Measurements from ENCODE around the gene FAM149A.

The FAM149A gene

DNA sequence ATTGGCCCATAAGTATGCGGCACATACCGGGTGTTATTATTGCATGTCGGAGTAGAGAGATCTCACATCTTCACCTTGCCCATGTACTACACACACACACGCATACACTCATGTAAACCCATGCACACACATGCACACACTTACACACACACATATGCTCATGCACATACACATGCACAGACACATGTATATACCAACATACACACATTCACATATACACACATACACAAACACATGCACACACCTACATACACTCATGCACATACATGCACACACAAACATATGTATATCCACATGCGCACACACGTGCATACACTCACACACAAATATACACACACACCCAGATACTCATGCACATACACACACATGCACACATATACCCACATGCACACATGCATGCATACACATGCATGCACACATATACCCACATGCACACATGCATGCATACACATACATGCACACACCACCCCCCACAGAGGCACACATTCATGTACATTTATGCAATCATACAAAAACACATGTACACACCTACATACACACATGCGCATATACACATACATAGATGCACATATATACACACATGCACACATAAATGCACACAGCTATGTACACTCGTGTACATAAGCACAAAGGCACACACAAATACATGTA lies 98.1 kb downstream of the FAM149A start:
- DNase-seq (ENCODE audit: low spot score): no peak

DNA sequence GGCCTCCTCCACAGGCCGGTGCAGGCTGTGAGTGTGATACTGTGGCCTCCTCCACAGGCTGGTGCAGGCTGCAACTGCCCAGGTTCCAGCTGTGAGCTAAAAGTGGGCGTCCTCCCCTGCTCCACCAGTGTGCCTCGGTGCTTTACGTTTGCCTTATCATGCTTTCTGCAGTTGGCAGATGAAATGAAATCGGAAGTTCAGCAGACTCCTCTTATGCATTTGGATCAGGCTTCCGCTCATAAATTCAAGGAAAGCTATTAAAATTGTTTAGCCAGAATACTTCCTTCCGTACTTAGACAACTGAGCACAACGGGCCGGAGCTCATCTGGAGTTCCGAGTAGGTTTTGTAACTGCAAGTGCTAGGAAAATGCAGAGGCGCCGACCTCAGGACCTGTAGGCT lies 98.9 kb downstream of the FAM149A start:
- DNase-seq (ENCODE audit: low spot score): no peak

DNA sequence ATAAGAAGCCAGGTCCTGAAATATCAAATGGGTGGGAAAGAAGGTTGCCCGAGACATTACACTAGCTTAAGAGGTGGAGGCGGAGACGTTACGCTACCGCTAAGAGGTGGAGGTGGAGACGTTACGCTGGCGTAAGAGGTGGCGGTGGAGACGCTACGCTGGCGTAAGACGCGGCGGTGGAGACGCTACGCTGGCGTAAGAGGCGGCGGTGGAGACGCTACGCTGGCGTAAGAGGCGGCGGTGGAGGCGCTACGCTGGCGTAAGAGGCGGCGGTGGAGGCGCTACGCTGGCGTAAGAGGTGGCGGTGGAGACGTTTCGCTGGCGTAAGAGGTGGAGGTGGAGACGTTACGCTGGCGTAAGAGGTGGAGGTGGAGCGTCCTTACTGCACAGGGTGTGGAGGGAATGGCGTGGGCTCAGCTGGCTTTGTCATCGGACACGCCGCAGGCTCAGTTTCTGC lies 99.6 kb downstream of the FAM149A start:
- DNase-seq (ENCODE audit: low spot score): peak; percentile 69

DNA sequence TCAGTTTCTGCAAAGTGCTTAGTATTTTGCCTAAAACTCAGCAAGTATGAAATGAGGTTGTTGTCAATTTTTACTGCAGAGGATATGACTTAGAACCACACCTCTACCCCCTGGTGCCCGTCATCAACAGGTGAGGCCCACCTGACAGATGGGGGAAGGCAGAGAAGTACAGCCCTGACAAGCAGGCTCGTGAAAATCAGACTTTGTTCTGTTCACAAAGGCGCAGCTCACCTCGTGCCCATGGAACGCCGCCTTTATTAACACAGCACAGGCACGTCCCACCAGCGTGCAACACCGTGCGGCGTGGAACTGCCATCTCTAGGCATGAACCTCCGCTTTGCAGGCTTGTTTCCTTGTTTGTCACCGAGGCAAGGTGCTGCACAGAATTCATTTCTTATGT lies 100.2 kb downstream of the FAM149A start:
- DNase-seq (ENCODE audit: low spot score): no peak

DNA sequence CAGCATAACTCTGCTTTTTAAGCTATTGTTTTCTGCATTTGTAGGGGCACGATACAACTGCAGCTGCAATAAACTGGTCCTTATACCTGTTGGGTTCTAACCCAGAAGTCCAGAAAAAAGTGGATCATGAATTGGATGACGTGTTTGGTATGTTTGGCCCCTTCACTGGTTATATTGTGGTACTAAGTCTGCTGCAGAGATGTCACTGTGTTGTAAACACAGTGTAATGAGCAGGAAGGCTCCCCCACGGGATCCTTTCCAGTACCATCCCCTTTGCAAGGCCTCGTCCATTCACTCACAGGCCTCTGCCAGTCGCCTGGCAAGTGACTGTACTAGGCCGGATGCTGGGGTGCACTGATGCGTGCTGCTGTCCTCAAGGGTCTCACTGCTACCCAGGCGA lies 100.7 kb downstream of the FAM149A start:
- no peak for DNase-seq (ENCODE audit: low spot score)

DNA sequence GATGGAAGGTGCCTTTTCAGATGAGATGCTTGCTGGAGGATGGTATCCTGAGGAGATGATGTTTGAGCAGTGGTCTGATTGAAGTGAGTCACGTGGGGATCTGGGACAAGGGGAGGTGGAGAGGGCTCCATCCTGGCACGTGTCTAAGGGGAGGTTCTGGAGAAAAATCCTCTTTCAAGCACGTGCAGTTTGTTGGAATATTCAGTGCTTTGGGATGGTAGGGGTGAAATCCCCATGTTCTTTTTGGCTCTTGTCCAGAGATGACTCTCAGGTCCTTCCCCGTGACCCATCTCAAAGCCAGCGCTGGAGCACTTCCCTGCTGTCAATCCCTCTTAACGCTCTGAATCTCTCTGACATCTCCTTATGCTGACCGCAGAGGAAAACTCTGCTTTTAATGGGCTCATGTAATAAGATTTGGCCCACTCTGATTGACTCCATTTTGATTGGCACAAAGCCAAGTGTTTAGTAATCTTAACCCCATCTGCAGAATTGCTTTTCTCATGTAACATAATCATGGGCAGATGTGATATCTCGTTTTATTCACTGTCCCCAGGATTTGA lies 112.0 kb downstream of the FAM149A start:
- no peak for DNase-seq (ENCODE audit: low spot score)

DNA sequence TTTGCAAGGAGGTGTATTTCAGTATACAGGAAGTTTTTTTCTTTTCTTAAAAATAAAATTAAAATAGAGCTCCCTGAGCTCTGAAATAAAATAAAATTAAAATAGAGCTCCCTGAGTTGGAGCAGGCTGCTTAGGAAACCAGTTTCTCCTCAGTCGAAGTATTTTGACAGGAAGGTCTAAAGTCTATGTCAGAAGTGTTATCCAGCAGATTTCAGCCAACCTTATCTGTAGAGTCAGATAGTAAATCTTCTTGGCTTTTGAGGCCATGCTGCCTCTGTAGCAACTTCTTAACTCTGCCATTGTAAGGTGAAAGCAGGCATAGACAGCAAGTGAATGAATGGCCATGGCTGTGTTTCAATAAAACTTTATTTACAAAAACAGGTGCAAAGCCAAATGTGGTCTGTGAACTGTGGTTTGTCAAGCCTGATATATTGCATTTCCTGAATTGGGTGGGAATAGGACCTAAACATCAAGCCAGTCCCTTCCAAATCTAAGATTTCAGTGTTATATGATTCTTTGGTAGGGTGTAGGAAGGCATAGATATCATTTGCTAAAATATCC lies 113.3 kb downstream of the FAM149A start:
- no peak for DNase-seq (ENCODE audit: low spot score)

DNA sequence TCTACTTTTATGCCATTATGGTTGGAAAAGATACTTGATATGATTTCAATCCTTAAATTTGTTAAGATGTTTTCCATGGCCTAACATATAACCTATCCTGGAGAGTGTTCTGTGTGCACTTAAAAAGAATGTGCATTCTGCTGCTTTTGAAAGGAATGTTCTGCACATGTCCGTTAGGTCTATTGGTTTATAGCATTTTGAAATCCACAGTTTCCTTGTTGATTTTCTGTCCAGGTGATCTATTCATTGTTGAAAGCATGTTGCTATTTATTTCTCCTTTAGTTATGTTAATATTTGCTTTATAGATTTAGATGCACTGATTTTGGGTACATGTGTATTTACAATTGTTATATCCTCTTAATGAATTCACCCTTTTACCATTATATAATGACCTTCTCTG lies 117.1 kb downstream of the FAM149A start:
- no peak for DNase-seq (ENCODE audit: low spot score)
